Measurements from ENCODE around the gene ZC3H6. TPM values are rescaled to one million over a fixed set of nuclear protein-coding genes. Genes with fewer than 3 reads are reported as not detected.

The ZC3H6 gene
- total and polyA plus RNA-seq, 2 of the 13 experiments (the other 11 are each of a cell fraction or from before 2014, with no cell fraction given) = 0.71 to 0.93 TPM

DNA sequence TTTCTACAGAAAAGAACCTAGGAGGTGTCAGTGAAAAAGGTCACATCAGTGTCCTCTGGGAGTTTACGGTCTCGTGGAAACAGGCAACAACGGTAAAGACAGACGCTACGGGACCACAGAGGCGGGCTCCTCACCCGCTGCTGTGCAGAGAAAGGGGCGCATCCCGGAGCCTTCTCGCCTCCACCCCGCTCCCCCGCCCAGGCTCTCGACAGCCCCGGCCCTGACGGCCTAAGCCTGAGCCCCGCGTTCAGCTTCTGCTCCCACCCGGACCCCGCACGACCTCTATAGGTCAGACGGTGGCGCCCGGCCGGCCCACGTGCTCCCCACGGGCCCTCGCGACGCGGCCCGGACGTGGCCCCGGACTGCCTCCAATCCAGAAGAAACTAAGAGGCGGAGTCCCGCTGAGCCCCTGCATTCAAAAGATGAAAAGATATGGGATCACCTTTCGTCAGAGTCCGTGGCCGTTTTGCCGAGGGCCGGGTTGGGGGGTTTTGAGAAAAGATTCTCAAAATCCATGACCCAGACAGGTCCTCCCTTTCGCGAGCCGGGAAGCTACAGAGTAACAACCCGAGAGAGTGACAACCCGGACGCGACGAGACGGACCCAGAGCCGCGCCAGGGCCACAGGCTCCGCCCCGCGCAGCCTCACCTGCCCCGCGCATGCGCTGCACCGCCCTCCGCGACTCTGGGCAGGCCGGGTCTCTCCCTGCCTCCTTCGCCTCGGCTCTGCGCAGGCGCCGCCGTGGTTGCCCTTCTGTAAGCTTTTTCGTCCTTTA is 20.7 kb upstream of the ZC3H6 start, which contains the start of gene ZC3H8 (continued):
- TF ChIP-seq YEATS4 (CRISPR knock-in tag; IDR thresholded peaks at IDR 0.05; ENCODE audit: borderline replicate concordance) (peak; percentile 94), FOXC1 (CRISPR knock-in tag; IDR thresholded peaks at IDR 0.05; ENCODE audit: borderline replicate concordance) (peak; percentile 94), PLRG1 (conservative IDR thresholded peaks at IDR 0.05) (no peak), EED (CRISPR knock-in tag; IDR thresholded peaks at IDR 0.05) (peak; percentile 80), TMF1 (CRISPR knock-in tag; IDR thresholded peaks at IDR 0.05; ENCODE audit: low read depth) (no peak), GLI4 (CRISPR knock-in tag; IDR thresholded peaks at IDR 0.05; ENCODE audit: borderline replicate concordance) (peak; percentile 77; the same call in 1 of the 2 replicates), NCOA5 (CRISPR knock-in tag; IDR thresholded peaks at IDR 0.05) (0 out of 2 replicates have a peak, but pooled peaks have one; percentile 21), ZNF777 (CRISPR knock-in tag; IDR thresholded peaks at IDR 0.05) (peak; percentile 92), ZNF567 (CRISPR knock-in tag; IDR thresholded peaks at IDR 0.05; ENCODE audit: borderline replicate concordance) (peak; percentile 77; the same call in 1 of the 2 replicates), FOXM1 (CRISPR knock-in tag; IDR thresholded peaks at IDR 0.05) (peak; percentile 85; the same call in 1 of the 2 replicates), ZNF782 (CRISPR knock-in tag; IDR thresholded peaks at IDR 0.05; ENCODE audit: borderline replicate concordance) (peak; percentile 94), MEIS1 (CRISPR knock-in tag; IDR thresholded peaks at IDR 0.05; ENCODE audit: borderline replicate concordance) (peak; percentile 95), KDM4B (CRISPR knock-in tag; IDR thresholded peaks at IDR 0.05) (no peak), SAP130 (CRISPR knock-in tag; IDR thresholded peaks at IDR 0.05; ENCODE audit: low read depth) (peak; percentile 90)
- TF ChIP-seq, protein P1, sequence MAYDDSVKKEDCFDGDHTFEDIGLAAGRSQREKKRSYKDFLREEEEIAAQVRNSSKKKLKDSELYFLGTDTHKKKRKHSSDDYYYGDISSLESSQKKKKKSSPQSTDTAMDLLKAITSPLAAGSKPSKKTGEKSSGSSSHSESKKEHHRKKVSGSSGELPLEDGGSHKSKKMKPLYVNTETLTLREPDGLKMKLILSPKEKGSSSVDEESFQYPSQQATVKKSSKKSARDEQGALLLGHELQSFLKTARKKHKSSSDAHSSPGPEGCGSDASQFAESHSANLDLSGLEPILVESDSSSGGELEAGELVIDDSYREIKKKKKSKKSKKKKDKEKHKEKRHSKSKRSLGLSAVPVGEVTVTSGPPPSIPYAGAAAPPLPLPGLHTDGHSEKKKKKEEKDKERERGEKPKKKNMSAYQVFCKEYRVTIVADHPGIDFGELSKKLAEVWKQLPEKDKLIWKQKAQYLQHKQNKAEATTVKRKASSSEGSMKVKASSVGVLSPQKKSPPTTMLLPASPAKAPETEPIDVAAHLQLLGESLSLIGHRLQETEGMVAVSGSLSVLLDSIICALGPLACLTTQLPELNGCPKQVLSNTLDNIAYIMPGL (CRISPR knock-in tag; IDR thresholded peaks at IDR 0.05; ENCODE audit: borderline replicate concordance in 1 of 2, low read depth in 1 of 2) = peak; percentile 77 to 90
- TF ChIP-seq, protein P2, sequence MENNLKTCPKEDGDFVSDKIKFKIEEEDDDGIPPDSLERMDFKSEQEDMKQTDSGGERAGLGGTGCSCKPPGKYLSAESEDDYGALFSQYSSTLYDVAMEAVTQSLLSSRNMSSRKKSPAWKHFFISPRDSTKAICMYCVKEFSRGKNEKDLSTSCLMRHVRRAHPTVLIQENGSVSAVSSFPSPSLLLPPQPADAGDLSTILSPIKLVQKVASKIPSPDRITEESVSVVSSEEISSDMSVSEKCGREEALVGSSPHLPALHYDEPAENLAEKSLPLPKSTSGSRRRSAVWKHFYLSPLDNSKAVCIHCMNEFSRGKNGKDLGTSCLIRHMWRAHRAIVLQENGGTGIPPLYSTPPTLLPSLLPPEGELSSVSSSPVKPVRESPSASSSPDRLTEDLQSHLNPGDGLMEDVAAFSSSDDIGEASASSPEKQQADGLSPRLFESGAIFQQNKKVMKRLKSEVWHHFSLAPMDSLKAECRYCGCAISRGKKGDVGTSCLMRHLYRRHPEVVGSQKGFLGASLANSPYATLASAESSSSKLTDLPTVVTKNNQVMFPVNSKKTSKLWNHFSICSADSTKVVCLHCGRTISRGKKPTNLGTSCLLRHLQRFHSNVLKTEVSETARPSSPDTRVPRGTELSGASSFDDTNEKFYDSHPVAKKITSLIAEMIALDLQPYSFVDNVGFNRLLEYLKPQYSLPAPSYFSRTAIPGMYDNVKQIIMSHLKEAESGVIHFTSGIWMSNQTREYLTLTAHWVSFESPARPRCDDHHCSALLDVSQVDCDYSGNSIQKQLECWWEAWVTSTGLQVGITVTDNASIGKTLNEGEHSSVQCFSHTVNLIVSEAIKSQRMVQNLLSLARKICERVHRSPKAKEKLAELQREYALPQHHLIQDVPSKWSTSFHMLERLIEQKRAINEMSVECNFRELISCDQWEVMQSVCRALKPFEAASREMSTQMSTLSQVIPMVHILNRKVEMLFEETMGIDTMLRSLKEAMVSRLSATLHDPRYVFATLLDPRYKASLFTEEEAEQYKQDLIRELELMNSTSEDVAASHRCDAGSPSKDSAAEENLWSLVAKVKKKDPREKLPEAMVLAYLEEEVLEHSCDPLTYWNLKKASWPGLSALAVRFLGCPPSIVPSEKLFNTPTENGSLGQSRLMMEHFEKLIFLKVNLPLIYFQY (CRISPR knock-in tag; IDR thresholded peaks at IDR 0.05; ENCODE audit: borderline replicate concordance) = peak; percentile 38; the same call in 1 of the 2 replicates
- TF ChIP-seq, protein P3, sequence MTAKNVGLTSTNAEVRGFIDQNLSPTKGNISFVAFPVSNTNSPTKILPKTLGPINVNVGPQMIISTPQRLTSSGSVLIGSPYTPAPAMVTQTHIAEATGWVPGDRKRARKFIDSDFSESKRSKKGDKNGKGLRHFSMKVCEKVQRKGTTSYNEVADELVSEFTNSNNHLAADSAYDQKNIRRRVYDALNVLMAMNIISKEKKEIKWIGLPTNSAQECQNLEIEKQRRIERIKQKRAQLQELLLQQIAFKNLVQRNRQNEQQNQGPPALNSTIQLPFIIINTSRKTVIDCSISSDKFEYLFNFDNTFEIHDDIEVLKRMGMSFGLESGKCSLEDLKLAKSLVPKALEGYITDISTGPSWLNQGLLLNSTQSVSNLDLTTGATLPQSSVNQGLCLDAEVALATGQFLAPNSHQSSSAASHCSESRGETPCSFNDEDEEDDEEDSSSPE (CRISPR knock-in tag; IDR thresholded peaks at IDR 0.05) = peak; percentile 78
